ENCODE data around the gene ZNF544.

DNA sequence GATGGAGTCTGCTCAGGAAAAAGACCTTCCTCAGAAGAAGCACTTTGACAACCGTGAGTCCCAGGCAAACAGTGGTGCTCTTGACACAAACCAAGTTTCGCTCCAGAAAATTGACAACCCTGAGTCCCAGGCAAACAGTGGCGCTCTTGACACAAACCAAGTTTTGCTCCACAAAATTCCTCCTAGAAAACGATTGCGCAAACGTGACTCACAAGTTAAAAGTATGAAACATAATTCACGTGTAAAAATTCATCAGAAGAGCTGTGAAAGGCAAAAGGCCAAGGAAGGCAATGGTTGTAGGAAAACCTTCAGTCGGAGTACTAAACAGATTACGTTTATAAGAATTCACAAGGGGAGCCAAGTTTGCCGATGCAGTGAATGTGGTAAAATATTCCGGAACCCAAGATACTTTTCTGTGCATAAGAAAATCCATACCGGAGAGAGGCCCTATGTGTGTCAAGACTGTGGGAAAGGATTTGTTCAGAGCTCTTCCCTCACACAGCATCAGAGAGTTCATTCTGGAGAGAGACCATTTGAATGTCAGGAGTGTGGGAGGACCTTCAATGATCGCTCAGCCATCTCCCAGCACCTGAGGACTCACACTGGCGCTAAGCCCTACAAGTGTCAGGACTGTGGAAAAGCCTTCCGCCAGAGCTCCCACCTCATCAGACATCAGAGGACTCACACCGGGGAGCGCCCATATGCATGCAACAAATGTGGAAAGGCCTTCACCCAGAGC, 16.2 kb upstream of the ZNF544 start:
- TF ChIP-seq, protein P1, sequence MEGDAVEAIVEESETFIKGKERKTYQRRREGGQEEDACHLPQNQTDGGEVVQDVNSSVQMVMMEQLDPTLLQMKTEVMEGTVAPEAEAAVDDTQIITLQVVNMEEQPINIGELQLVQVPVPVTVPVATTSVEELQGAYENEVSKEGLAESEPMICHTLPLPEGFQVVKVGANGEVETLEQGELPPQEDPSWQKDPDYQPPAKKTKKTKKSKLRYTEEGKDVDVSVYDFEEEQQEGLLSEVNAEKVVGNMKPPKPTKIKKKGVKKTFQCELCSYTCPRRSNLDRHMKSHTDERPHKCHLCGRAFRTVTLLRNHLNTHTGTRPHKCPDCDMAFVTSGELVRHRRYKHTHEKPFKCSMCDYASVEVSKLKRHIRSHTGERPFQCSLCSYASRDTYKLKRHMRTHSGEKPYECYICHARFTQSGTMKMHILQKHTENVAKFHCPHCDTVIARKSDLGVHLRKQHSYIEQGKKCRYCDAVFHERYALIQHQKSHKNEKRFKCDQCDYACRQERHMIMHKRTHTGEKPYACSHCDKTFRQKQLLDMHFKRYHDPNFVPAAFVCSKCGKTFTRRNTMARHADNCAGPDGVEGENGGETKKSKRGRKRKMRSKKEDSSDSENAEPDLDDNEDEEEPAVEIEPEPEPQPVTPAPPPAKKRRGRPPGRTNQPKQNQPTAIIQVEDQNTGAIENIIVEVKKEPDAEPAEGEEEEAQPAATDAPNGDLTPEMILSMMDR (IDR thresholded peaks at IDR 0.05; ENCODE audit: low read length), result no peak
- TF ChIP-seq EZH2 (IDR thresholded peaks at IDR 0.05; ENCODE audit: borderline replicate concordance, low read length), result no peak
